Muscle of leg (tissue), 11 donors: Measurements from ENCODE around the gene REEP5. TPM values are rescaled to one million over a fixed set of nuclear protein-coding genes. Genes with fewer than 3 reads are reported as not detected.

Experiments used
- DNase-seq: peaks from one replicate; pipeline ENCODE4 v3.0.0; 2013
- H3K27ac ChIP-seq: one replicate; pipeline ENCODE4 v1.5.1; 2013; ENCODE audit warnings: mild to moderate bottlenecking, low read length, control low read depth
- H3K27me3 ChIP-seq: one replicate; pipeline ENCODE4 v1.6.1; 2013; ENCODE audit warnings: low read length; ENCODE audit not compliant: control insufficient read depth, insufficient read depth
- H3K36me3 ChIP-seq: one replicate; pipeline ENCODE4 v1.6.1; 2013; ENCODE audit warnings: low read length; ENCODE audit not compliant: control insufficient read depth, insufficient read depth
- H3K4me1 ChIP-seq: one replicate; pipeline ENCODE4 v1.6.1; 2013; ENCODE audit warnings: low read length; ENCODE audit not compliant: control insufficient read depth, insufficient read depth
- H3K4me3 ChIP-seq: one replicate; pipeline ENCODE4 v1.5.1; 2013; ENCODE audit warnings: low read length, control low read depth
- H3K9me3 ChIP-seq: replicated peaks from 2 replicates; pipeline ENCODE4 v1.6.1; 2013; ENCODE audit warnings: low read depth, low read length; ENCODE audit not compliant: control insufficient read depth
- WGBS: methylation state at CpG from one replicate; pipeline ENCODE4 v1.1.5; 2013; ENCODE audit warnings: missing lambda C conversion rate; ENCODE audit not compliant: insufficient coverage; 5-methylcytosine and 5-hydroxymethylcytosine counted together
- polyA plus RNA-seq, 8 donors: library from polyadenylated mRNA; unstranded; fragments of 120-200 nt; gene quantifications; one replicate each; pipeline versions ENCODE4 v1.2.1 to v1.2.3, GENCODE V29; 2013; ENCODE audit warnings: inconsistent platforms in 1 of 8, low replicate concordance in 1 of 8; ENCODE audit not compliant: insufficient read length in 8 of 8, insufficient read depth in 1 of 8
- total RNA-seq: library from RNA; stranded (reverse); fragments of 120-200 nt; gene quantifications from one replicate; pipeline ENCODE4 v1.2.4, GENCODE V29; 2013

The REEP5 gene
- total and polyA plus RNA-seq, 9 donors = 37.8 to 77.9 (median 69.1) TPM

DNA sequence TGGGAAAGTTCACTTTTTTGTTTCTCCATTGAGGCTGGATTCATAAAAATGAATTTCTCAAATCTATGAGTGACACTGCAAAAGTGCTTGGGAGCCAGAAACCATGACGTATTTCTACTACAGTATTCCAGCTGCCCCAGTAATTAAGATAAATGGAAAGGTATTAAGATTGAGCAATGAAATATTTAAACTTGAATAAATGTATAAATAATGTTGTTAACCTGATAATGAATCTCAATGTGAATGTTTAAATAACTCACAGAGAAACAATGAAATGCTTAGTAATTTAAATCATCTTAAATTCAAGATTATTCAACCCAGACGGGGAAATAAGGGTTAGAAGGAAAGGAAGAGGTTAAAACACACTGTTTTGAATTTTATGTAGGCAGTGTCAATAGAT, 72.1 kb downstream of the REEP5 start:
- no peak for DNase-seq
- WGBS = no CpG with 5 or more reads among the region's 2 CpGs
- Histone ChIP-seq H3K4me1 (no peaks in the 10 kb centered on the region), H3K27me3 (no peaks in the 10 kb centered on the region), H3K36me3 (no peaks in the 10 kb centered on the region), H3K9me3 (peaks cover 2% of the 10 kb centered on the region), H3K4me3 (no peak overlapping the region), H3K27ac (no peak overlapping the region)

- no peaks in the 10 kb centered on the region for H3K27me3 ChIP-seq
- no peaks in the 10 kb centered on the region for H3K4me1 ChIP-seq
- H3K27ac ChIP-seq = no peak overlapping the region
- DNase-seq = peak; percentile 75
- no peak overlapping the region for H3K4me3 ChIP-seq
- 70% methylated on average over 3 of the region's 8 CpGs for WGBS
- no peaks in the 10 kb centered on the region for H3K9me3 ChIP-seq
- no peaks in the 10 kb centered on the region for H3K36me3 ChIP-seq
Measured at GRCh38 chr5:112848116-112848811, 73.8 kb downstream of the REEP5 start.

GRCh38 chr5:112847306-112847705, 74.7 kb downstream of the REEP5 start:
- Histone ChIP-seq H3K9me3 (no peaks in the 10 kb centered on the region), H3K4me3 (no peak overlapping the region), H3K36me3 (peaks cover 4% of the 10 kb centered on the region), H3K27me3 (no peaks in the 10 kb centered on the region), H3K4me1 (no peaks in the 10 kb centered on the region), H3K27ac (no peak overlapping the region)
- no peak for DNase-seq

- 49% methylated on average over 4 of the region's 5 CpGs for WGBS
- DNase-seq = no peak
- Histone ChIP-seq H3K36me3 (peaks cover 5% of the 10 kb centered on the region), H3K9me3 (no peaks in the 10 kb centered on the region), H3K27ac (no peak overlapping the region), H3K4me3 (no peak overlapping the region), H3K4me1 (no peaks in the 10 kb centered on the region), H3K27me3 (no peaks in the 10 kb centered on the region)
Measured at GRCh38 chr5:112846556-112846955, 75.5 kb downstream of the REEP5 start.

DNA sequence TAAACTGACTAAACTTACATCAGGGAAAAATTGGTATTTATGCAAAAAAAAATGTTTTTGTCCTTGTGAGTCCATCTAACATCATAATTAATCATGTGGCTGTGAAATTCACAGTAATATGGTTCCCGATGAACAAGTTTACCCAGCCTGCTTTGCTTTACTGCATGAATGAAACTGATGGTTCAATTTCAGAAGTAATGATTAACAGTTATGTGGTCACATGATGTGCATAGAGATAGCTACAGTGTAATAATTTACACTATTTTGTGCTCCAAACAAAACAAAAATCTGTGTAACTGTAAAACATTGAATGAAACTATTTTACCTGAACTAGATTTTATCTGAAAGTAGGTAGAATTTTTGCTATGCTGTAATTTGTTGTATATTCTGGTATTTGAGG, 77.5 kb downstream of the REEP5 start:
- H3K36me3 ChIP-seq = peaks cover 16% of the 10 kb centered on the region
- H3K27ac ChIP-seq = no peak overlapping the region
- DNase-seq = no peak
- no peak overlapping the region for H3K4me3 ChIP-seq
- no CpG with 5 or more reads among the region's 1 CpG for WGBS
- H3K4me1 ChIP-seq = no peaks in the 10 kb centered on the region
- H3K27me3 ChIP-seq = no peaks in the 10 kb centered on the region
- H3K9me3 ChIP-seq = no peaks in the 10 kb centered on the region

- WGBS = 92% methylated on average over 7 of the region's 13 CpGs
- Histone ChIP-seq H3K9me3 (no peaks in the 10 kb centered on the region), H3K4me3 (no peak overlapping the region), H3K36me3 (peaks cover 36% of the 10 kb centered on the region), H3K27ac (no peak overlapping the region), H3K27me3 (no peaks in the 10 kb centered on the region), H3K4me1 (no peaks in the 10 kb centered on the region)
- DNase-seq = no peak
Measured at GRCh38 chr5:112833971-112834370, 88.1 kb downstream of the REEP5 start.

DNA sequence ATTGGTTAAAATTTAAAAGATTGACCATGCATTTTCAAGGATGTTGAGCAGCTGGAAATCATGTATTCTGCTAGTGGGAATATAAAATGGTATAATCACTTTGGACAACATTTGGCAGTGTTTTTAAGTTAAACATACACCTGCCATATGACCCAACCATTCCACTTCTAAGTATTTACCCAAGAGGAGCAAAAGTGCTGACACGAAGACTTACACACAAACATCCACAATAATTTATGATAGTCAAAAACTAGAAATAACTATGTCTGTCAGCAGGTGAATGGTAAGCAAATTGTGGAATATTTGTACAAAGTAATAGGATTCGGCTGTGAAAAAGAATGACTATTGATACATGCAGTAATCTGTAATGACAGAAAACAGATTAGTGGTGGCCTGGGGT, 91.6 kb downstream of the REEP5 start:
- no peak for DNase-seq
- H3K4me3 ChIP-seq = no peak overlapping the region
- peaks cover 28% of the 10 kb centered on the region for H3K36me3 ChIP-seq
- H3K9me3 ChIP-seq = no peaks in the 10 kb centered on the region
- no peaks in the 10 kb centered on the region for H3K4me1 ChIP-seq
- WGBS = 93% methylated on average over 1 of the region's 2 CpGs
- H3K27me3 ChIP-seq = no peaks in the 10 kb centered on the region
- no peak overlapping the region for H3K27ac ChIP-seq

Other genes starting within 250 kb of the REEP5 start
- gene APC, start 184.3 kb downstream of the REEP5 start, total RNA-seq = 44.8 TPM
- gene APC, start 184.3 kb downstream of the REEP5 start, polyA plus RNA-seq = 10 to 100 TPM; 13.1 to 31.1 (median 25.6) TPM
- 58.9 TPM for gene SRP19, start 60.9 kb downstream of the REEP5 start, total RNA-seq
- 10 to 100 TPM; 59.2 to 70.2 (median 64.5) TPM for gene SRP19, start 60.9 kb downstream of the REEP5 start, polyA plus RNA-seq
- 43.0 TPM for gene DCP2, start 54.6 kb upstream of the REEP5 start, total RNA-seq
- 10 to 100 TPM; 13.8 to 23.7 (median 20.5) TPM for gene DCP2, start 54.6 kb upstream of the REEP5 start, polyA plus RNA-seq